ENCODE results near the gene AK3. TPM values are rescaled to one million over a fixed set of nuclear protein-coding genes. Genes with fewer than 3 reads are reported as not detected.

The AK3 gene
- polyA plus RNA-seq, 4 donors: 93.3 to 121 (median 118) TPM

DNA sequence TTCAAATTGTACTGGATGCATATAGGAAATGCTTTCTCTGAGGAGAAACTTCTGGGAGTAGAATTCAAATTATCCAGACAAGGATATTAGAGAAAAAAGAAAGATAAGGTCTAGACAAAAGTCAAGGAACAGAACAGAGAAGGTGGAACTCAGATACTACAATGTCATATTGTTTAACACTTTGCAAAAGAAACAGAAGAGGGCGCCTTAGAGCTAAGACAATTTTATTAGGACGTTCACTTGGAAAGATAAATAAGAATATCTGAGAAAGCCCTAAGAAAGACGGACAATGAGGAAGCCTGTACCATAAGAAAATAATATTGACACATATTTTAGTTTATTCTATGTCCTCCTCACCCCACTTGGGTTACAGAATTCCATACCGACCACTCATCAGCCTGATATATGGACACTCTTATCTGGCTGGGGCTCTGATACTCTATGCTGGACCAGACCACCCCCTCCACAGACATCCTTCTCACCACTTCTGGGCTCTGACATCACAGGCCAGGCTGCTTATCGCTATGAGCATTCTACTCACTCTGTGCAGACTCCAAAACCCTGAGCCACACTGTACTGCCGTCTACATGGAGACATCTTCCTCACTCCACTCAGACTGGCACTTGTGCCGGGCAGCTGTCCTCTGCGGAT lies 9.1 kb upstream of the AK3 start:
- DNase-seq (ENCODE audit: low read depth in 4 of 4, low spot score in 3 of 4): no peak

DNA sequence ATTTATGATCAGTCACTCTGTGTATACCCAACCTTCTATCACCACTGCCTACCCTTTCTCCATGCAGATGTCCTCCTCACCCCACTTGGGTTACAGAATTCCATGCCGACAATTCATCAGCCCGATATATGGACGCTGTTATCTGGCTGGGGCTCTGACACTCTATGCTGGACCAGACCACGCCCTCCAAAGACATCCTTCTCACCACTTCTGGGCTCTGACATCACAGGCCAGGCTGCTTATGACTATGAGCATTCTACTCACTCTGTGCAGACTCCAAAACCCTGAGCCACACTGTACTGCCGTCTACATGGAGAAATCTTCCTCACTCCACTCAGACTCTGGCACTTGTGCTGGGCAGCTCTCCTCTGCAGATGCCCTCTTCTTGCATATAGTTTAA lies 7.6 kb upstream of the AK3 start:
- no peak for DNase-seq (ENCODE audit: low read depth in 4 of 4, low spot score in 3 of 4)

DNA sequence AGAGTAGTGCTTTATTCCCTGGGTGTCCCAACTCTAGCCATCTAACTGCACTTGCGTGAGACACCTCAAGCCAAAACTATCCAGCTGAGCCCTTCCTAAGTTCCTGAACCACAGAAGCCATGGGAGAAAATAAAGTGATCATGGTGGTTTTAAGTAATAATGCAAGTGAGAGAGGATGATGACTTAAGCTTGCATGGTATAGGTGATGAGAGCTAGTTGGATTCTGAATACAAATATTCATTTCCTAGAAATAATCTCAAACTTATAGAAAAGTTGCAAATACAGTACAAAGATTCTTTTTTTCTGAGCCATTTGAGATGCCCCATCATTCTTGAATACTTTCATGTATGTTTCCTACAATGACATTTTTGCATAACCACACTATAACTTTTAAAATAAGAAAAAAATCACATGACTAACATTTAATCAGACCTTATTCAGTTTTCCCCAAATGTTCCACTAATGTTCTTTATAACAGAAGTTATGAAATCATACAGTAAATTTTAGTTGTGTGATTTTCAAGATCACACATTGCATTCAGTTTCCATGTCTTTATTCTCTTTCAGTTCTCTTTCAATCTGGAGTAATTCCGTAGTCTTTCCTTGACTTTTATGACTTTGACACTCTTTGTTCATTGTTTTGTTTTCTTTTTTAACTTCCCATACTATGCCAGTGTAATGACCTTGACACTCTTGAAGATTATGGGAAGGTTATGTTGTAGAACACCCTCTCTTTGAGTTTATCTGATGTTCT lies 5.5 kb upstream of the AK3 start:
- DNase-seq (ENCODE audit: low read depth in 4 of 4, low spot score in 3 of 4): no peak

DNA sequence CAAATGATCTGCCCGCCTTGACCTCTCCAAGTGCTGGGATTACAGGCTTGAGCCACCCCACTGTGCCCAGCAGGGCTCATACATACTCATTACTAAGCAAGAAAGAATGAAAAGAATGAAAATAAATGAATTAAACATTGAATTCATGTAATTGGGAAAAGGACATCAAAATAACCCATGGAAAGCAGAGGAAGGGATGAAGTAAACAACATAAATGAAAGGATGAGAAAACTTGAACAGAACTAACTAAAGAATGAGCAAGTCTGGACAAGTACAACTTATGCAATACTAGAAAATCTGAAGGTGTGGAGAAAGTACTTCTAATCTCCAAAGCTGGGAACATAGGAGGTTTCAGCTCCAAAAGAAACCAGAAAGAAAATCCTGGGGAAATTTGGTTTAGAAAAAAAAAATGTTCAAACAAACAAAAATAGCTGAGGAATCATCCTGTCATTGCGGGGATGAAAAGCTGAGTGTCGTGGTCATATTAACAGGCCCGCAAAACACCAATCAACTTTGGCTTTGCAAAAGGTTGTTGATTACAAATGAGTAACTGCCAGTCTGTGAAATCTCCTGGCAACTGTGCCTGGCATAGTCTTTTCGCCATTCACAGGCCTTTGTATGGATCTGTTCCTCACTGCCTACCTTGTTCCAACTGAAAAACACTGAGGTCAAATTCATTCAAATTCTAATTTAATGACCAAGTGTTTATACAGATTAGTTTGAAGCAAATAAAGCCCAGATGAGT lies 2.3 kb upstream of the AK3 start:
- DNase-seq (ENCODE audit: low read depth in 4 of 4, low spot score in 3 of 4): no peak

DNA sequence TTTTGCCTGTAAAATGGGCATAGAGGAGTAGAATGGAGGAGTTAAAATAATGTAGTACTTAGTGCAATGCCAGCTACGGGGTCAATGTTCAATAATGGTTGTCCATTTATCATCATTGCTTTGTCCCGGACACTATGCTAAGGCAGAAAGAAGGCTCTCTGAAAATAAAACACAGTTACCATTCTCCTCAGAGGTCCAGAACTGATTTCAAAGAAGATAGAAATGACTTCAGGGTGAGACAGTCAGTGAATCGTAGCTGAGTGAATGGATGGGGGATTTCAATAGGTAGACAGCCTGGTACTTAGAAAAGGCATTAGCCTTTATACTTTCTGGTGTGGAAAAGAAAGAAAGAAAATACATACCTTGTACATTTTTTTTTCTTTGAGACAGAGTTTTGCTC lies 1.2 kb upstream of the AK3 start:
- no peak for DNase-seq (ENCODE audit: low read depth in 4 of 4, low spot score in 3 of 4)

DNA sequence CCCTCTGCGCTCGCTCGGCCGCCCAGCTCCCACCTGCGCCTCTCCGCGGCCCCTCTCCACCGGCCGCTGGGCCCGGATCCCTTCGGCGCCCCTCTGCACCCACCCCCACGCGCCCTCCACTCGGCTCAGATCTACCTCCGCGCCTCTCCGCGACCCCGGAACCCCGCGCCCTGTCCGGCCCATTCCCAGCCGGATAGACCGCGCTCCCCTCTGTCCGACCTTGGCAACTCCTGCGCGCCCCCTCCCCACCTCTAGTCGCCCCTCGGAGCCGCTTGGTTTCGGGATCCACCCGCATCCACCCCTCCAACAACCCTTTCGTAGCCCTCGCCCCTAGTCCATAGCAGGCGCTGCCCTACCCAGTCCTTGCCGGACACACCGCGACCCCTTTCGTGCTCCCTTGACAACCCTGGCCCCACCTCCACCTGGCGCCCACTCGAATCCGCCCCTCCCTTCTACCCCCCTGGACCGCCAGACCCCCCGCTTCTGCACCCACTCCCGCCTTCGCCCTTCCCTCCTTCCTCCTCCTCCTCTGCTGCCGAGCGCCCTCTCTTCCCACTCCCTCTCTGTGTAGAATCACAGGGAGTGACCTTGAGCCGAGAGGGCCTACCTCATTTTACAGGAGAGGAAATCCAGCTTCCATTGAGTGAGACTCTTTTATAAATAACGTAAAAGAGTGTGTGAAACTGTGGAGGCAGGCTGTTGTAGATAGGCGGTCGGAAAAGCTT lies 525 bp upstream of the AK3 start:
- no peak for DNase-seq (ENCODE audit: low read depth in 4 of 4, low spot score in 3 of 4)

DNA sequence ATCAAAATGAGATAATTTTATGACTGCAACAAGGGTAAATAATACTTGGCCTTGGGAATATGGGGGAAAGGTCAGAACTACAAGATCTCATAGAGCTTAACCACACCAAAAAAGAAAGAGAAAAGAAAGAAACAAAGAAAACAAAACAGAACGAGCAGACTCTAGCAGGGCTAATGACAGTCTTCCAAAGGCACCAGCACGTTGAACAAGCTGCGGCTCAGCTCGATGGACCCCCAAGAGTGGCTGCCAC lies 689 bp downstream of the AK3 start:
- DNase-seq (ENCODE audit: low read depth in 4 of 4, low spot score in 3 of 4): no peak

DNA sequence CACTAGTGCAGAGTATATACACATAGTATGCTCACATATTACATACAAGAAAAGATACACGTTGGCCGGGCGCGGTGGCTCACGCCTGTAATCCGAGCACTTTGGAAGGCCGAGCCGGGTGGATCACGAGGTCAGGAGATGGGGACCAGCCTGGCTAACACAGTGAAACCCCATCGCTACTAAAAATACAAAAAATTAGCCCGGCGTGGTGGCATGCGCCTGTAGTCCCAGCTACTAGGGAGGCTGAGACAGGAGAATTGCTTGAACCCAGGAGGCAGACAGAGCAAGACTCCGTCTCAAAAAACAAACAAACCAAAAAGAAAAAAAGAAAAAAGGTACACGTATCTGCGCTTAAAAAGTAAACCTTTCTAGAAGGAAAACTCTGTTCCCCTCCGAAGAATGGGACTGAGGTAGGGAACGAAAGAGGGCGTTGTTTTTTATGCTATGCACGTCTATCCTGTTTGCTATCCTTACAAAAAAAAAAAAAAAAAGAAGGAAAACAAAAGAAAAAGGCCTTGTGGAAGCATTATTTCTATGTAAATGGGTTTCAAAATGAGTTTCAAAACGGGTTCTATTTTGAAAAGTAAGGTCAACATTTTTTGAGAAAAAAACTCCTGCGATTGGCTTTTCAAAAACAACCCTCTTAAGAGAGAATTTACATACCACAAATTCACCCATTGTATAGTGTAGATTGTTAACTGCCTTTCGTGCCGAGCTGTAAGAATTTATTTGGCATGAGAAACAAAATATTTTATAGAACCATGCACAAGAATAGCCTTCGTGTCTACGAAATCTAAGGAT lies 1.2 kb downstream of the AK3 start:
- no peak for DNase-seq (ENCODE audit: low read depth in 4 of 4, low spot score in 3 of 4)

DNA sequence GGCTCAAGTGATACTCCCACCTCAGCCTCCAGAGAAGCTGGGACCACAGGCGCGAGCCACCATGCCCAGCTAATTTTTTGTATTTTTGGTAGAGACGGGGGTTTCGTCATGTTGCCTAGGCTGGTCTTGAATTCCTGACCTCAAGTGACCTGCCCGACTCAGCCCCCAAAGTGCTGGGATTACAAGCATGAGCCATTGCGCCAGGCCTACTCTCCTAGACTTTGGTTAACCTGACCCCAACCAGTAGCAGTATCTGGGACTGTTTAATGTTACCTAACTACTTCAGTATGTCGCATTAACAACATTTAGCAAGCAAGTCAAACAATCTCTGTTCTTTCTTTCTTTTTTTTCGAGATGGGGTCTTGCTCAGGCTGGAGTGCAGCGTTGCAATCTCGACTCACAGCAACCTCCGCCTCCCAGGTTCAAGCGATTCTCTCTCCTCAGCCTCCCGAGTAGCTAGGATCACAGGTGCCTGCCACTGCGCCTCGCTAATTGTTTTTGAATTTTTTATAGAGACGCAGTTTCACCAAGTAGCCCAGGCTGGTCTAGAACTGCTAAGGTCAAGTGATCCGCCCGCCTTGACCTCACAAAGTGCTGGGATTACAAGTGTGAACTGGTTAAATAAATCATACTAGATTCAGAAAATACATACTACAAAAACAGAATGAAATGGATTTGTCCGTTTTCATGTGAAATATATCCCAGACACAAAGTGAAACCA lies 2.0 kb downstream of the AK3 start:
- no peak for DNase-seq (ENCODE audit: low read depth in 4 of 4, low spot score in 3 of 4)

DNA sequence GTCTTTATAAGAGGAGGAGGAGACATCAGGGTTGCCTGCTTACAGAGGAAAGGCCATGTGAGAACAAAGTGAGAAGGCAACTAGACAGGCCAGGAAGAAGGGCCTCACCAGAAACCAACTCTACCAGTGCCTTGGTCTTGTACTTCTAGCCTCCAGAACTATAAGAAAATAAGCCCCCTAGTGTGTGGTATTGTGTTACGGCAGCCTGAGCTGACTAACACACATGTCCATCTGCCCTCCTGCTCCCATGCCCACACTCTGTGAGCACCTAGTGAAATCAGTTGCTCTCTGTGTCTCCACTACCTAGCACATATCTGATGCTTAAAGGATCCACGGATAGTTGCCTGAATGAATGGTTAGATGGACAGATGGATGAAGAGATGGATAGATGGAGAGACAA lies 6.9 kb downstream of the AK3 start:
- DNase-seq (ENCODE audit: low read depth in 4 of 4, low spot score in 3 of 4): no peak

DNA sequence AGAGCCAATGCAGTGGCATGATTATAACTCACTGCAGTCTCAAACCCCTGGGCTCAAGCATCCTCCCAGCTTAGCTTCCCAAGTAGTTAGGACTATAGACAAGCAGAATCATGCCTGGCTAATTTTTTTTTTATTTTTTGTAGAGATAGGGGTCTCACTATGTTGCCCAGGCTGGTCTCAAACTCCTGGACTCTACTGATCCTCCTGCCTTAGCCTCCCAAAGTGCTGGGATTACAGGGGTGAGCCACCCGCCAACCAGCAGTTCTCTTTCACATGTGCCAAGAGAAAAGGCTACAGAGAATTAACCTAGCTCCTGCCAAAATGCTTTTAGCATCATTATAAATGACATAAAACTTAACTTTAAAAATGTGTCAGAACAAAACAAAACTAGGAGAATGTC lies 8.1 kb downstream of the AK3 start:
- no peak for DNase-seq (ENCODE audit: low read depth in 4 of 4, low spot score in 3 of 4)

DNA sequence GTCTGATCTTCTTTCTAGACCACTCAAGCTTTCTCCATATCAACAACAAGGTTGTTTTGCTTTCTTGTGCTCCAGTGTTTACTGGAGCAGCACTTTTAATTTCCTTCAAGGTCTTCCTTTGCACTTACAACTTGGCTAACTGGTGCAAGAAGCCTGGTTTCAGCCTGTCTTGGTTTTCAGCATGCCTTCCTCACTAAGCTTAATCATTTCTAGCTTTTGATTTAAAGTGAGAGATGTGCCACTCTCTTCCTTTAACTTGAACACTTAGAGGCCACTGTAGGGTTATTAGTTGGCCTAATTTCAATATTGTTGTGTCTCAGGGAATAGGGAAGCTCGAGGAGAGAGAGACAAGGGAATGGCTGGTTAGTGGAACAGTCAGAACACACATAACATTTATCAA lies 13.4 kb downstream of the AK3 start:
- DNase-seq (ENCODE audit: low read depth in 4 of 4, low spot score in 3 of 4): no peak

DNA sequence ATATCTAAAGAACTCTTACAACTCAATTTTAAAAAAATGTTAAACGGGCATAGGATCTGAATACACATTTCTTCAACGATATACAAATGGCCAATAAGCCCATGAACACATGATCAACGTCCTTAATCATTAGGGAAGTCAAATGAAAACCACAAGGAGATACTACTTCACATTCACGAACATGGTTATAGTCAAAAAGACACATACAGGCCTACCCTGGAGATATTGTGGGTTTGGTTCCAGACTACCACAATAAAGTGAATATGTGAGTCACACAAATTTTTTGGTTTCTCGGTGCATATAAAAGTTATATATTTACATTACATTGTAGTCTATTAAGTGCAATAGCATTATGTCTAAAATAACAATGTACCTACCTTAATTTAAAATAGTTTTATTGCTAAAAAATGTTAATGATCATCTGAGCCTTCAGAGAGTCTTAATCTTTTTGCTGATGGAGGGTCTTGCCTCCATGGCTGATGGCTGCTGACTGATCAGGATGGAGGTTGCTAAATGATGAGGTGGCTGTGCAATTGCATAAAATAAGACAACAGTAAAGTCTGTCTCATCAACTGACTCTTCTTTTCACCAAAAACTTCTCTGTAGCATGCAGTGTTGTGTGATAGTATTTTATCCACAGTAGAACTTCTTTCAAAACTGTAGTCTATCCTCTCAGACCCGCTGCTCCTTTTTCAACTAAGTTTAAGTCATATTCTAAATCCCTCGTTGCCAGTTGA lies 15.1 kb downstream of the AK3 start:
- DNase-seq (ENCODE audit: low read depth in 4 of 4, low spot score in 3 of 4): no peak

DNA sequence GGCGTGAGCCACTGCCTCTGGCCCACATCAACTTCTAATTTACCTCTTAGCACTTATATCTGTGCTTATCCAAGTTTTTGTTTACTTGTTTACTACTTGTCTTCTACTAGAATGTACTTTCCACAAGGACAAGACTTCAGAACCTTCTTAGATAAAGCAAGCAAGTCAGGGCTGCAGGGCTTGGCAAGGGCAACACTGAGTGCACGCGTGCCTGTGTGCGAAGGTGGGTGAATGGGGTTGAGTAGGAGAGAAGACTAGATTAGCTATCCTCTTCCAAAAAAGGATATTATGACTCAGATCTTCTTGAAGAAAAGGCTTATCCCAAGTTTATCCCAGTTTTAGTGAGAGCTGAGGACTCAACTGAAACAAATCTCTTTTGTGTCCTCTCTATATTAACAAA lies 19.3 kb downstream of the AK3 start:
- DNase-seq (ENCODE audit: low read depth in 4 of 4, low spot score in 3 of 4): no peak

DNA sequence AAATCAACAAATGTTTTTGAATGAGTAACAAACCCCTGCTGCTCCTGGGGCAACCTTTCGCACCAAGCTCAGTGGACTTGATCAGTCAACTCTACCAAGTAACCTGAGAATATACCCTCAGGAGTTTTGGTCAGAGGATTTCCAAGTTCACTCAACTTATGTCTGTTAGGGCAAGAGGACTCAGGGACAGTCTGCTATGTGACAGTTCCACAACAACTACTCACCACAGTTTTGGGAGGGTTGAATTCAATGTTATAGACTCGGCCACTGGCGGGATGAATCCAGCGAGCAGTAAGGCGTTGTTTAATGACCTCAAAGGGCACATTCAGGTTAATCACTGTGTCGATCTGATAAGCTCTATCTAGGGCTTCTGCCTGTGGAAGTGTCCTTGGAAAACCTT lies 22.1 kb downstream of the AK3 start:
- no peak for DNase-seq (ENCODE audit: low read depth in 4 of 4, low spot score in 3 of 4)

DNA sequence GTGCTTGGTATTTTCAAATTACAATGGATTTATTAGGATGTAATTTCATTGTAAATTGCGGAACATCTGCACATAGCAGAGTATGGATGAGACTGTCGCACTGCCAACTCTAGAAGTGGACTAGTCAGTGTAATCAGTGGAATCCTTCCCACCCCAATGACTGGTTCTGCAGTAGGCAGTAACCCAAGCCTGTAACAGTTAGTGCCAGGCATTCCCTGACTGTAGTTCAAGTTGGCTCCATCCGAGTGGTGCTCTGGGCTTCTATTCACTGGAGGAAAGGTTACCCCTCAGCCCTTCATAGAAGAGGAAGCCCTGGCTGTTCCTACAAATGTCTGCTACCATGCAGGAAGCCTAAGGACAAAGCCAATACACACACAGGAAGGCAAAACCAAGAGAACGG lies 23.2 kb downstream of the AK3 start:
- no peak for DNase-seq (ENCODE audit: low read depth in 4 of 4, low spot score in 3 of 4)

DNA sequence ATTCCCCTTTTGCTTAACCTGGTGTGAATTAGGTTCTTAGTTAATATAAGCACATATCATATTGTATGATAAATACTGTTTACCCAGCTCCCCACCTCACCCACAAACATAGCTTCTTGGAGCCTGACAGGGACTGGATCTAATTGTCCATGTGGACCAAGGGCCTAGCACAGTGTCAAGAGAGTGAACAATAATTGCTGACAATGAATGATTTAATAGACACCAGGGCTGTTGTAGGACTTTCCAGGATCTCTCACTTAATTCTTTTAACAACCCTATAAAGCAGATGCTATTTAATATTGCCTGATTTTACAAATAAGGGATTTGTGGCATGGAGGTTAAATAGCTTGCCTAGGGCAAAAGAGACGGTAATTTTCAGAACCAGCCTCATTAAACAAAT lies 24.8 kb downstream of the AK3 start:
- no peak for DNase-seq (ENCODE audit: low read depth in 4 of 4, low spot score in 3 of 4)

DNA sequence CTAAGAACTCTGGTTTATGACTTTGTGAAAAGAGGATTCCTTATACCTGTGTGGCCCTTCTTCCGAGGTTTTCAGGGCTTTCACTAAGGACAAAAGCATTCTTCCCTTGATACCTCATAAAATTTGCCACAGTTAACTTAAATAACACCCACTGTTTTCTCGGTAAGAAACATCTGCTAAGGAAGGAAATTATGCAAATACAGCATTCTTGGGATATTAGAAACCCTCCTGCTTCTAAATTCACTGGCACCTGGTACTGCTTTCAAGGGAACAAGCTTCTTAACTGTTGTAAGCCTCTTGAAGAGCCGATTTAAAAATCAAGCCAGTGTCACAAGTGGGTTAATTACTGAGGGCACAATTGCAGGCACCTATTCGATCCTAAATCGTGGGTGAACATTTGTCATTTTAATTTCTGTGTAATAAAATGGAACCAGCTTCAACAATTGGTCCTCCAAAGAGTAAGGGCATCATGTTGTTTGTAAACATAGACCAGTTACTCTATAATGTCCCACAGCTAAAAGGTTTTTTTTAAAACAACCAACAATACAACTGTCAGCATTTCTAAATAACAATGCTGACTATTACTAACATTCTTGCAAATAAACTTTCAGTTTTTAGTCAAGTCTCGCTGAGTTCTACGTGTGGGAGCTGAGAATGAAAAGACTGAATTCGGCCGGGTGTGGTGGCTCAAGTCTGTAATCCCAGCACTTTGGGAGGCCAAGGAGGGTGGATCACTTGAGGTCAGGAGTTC lies 26.6 kb downstream of the AK3 start:
- no peak for DNase-seq (ENCODE audit: low read depth in 4 of 4, low spot score in 3 of 4)

DNA sequence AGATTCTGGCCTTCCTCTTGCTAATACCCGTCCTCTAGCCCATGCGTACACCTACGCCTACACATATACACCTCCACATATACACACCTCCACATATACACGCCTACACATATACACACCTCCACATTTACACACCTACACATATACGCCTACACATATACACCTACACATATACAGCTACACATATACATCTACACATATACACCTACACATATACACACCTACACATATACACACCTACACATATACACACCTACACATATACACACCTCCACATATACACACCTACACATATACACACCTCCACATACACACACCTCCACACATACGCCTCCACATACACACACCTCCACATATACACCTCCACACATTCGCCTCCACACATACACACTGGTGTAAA lies 27.2 kb downstream of the AK3 start:
- no peak for DNase-seq (ENCODE audit: low read depth in 4 of 4, low spot score in 3 of 4)

Measured in right renal pelvis (tissue), 4 donors.